ENCODE results near the gene NAALADL2. TPM values are rescaled to one million over a fixed set of nuclear protein-coding genes. Genes with fewer than 3 reads are reported as not detected.

Gene NAALADL2
- total RNA-seq, 2 experiments from 2014 or later, result 0.27 TPM; not detected in 1

- ATAC-seq, result no peak
- ChIA-PET POLR2A (no interaction called here), CTCF (interaction anchor here (0.7 kb wide), 1 partner anchor 20 kb away, joined by 3 read pairs; no protein-coding TSS in a partner anchor)
- no peaks in the 10 kb centered on the region for H3K4me1 Mint-ChIP-seq
- no peaks in the 10 kb centered on the region for H3K36me3 Mint-ChIP-seq (ENCODE audit: low read depth)
- H3K27me3 Mint-ChIP-seq, result no peaks in the 10 kb centered on the region
- intact Hi-C loops (cut with DNase I, micrococcal nuclease), result no loop called here
- no peak overlapping the region for H3K4me3 Mint-ChIP-seq
- no peaks in the 10 kb centered on the region for H3K9me3 Mint-ChIP-seq (ENCODE audit: low read depth)
- H3K27ac Mint-ChIP-seq, result no peak overlapping the region
- DNase-seq, result no peak
Observed at GRCh38 chr3:175091426-175092114, 232.4 kb downstream of the NAALADL2 start.

DNA sequence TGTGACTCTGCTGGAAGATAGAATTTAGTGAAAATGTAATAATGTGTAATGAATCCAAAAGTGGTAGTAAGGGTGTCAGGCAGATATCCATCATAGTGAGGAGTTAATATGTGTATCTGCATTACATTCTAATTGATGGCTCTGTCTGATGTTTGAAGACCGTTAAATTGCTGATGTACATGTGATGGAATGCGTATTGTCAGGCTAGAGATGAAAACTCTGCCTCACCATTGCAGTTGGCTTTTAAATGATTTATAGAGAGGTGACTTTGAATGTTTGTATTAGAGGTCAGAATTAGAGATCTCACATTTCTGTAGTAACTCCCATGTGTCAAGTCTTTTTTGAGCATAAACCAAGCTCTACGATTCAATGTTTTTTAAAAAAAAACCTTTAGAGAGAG is 234.6 kb downstream of the NAALADL2 start:
- ATAC-seq (no peak), DNase-seq (no peak)
- Mint-ChIP-seq H3K4me3 (no peak overlapping the region), H3K27ac (no peak overlapping the region), H3K9me3 (ENCODE audit: low read depth) (no peaks in the 10 kb centered on the region), H3K4me1 (no peaks in the 10 kb centered on the region), H3K27me3 (no peaks in the 10 kb centered on the region), H3K36me3 (ENCODE audit: low read depth) (no peaks in the 10 kb centered on the region)
- CTCF ChIA-PET, result interaction anchor here (0.7 kb wide), 1 partner anchor 1263 kb away, joined by 3 read pairs; no protein-coding TSS in a partner anchor
- intact Hi-C loops (cut with DNase I, micrococcal nuclease), result no loop called here
- POLR2A ChIA-PET, result no interaction called here

GRCh38 chr3:175094344-175094743 is 235.2 kb downstream of the NAALADL2 start:
- H3K4me1 Mint-ChIP-seq, result no peaks in the 10 kb centered on the region
- no peaks in the 10 kb centered on the region for H3K36me3 Mint-ChIP-seq (ENCODE audit: low read depth)
- intact Hi-C loops (cut with DNase I, micrococcal nuclease), result no loop called here
- POLR2A ChIA-PET, result no interaction called here
- H3K27me3 Mint-ChIP-seq, result no peaks in the 10 kb centered on the region
- CTCF ChIA-PET, result no interaction called here
- H3K4me3 Mint-ChIP-seq, result no peak overlapping the region
- H3K27ac Mint-ChIP-seq, result no peak overlapping the region
- no peak for ATAC-seq
- no peak for DNase-seq
- H3K9me3 Mint-ChIP-seq (ENCODE audit: low read depth), result peaks cover under 1% of the 10 kb centered on the region

- POLR2A ChIA-PET, result no interaction called here
- DNase-seq (no peak), ATAC-seq (no peak)
- peaks cover 2% of the 10 kb centered on the region for H3K9me3 Mint-ChIP-seq (ENCODE audit: low read depth)
- no peaks in the 10 kb centered on the region for H3K4me1 Mint-ChIP-seq
- no peak overlapping the region for H3K4me3 Mint-ChIP-seq
- CTCF ChIA-PET, result no interaction called here
- no peak overlapping the region for H3K27ac Mint-ChIP-seq
- H3K36me3 Mint-ChIP-seq (ENCODE audit: low read depth), result no peaks in the 10 kb centered on the region
- intact Hi-C loops (cut with DNase I, micrococcal nuclease), result no loop called here
- H3K27me3 Mint-ChIP-seq, result no peaks in the 10 kb centered on the region
Observed at GRCh38 chr3:175098644-175099043, 239.5 kb downstream of the NAALADL2 start.

- no peak for DNase-seq
- H3K4me1 Mint-ChIP-seq, result no peaks in the 10 kb centered on the region
- no peak for ATAC-seq
- POLR2A ChIA-PET, result no interaction called here
- H3K4me3 Mint-ChIP-seq, result no peak overlapping the region
- intact Hi-C loops (cut with DNase I, micrococcal nuclease), result no loop called here
- CTCF ChIA-PET, result no interaction called here
- H3K36me3 Mint-ChIP-seq (ENCODE audit: low read depth), result no peaks in the 10 kb centered on the region
- H3K9me3 Mint-ChIP-seq (ENCODE audit: low read depth), result peaks cover 2% of the 10 kb centered on the region
- no peak overlapping the region for H3K27ac Mint-ChIP-seq
- no peaks in the 10 kb centered on the region for H3K27me3 Mint-ChIP-seq
Observed at GRCh38 chr3:175102161-175102560, 243.0 kb downstream of the NAALADL2 start.

- no peaks in the 10 kb centered on the region for H3K4me1 Mint-ChIP-seq
- peaks cover 2% of the 10 kb centered on the region for H3K9me3 Mint-ChIP-seq (ENCODE audit: low read depth)
- no peak for ATAC-seq
- no peaks in the 10 kb centered on the region for H3K27me3 Mint-ChIP-seq
- no peak for DNase-seq
- H3K36me3 Mint-ChIP-seq (ENCODE audit: low read depth), result no peaks in the 10 kb centered on the region
- ChIA-PET CTCF (no interaction called here), POLR2A (no interaction called here)
- intact Hi-C loops (cut with DNase I, micrococcal nuclease), result no loop called here
- H3K4me3 Mint-ChIP-seq, result no peak overlapping the region
- H3K27ac Mint-ChIP-seq, result no peak overlapping the region
Observed at GRCh38 chr3:175103298-175103697, 244.2 kb downstream of the NAALADL2 start.

DNA sequence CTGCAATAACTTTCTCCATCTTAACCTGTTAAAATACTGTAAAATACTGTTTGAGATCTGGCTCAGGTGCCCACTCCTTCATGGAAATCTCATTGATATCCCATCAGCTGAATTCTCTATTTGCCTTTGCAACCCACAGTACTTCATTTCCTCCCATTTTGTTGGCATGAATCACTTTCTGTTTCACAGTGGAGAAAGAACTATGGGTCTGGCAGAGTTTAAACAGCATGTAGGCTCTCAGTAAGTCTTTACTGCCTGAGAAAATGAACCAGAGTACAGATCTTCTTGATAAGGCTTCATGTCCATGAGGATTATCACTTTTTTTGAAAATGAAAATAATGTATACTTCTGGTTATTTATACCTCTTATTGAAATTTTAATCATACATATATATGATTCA is 245.9 kb downstream of the NAALADL2 start:
- CTCF ChIA-PET, result no interaction called here
- no peak for ATAC-seq

GRCh38 chr3:175107231-175107630 is 248.1 kb downstream of the NAALADL2 start:
- Mint-ChIP-seq H3K27me3 (no peaks in the 10 kb centered on the region), H3K36me3 (ENCODE audit: low read depth) (no peaks in the 10 kb centered on the region), H3K9me3 (ENCODE audit: low read depth) (no peaks in the 10 kb centered on the region), H3K4me1 (no peaks in the 10 kb centered on the region), H3K4me3 (no peak overlapping the region), H3K27ac (no peak overlapping the region)
- CTCF ChIA-PET, result no interaction called here
- no peak for ATAC-seq
- no peak for DNase-seq
- intact Hi-C loops (cut with DNase I, micrococcal nuclease), result no loop called here
- POLR2A ChIA-PET, result no interaction called here

More for the DNA sequence above, 245.9 kb downstream of the NAALADL2 start:
- DNase-seq, result no peak
- intact Hi-C loops (cut with DNase I, micrococcal nuclease), result no loop called here
- no peaks in the 10 kb centered on the region for H3K27me3 Mint-ChIP-seq
- H3K4me3 Mint-ChIP-seq, result no peak overlapping the region
- no peaks in the 10 kb centered on the region for H3K9me3 Mint-ChIP-seq (ENCODE audit: low read depth)
- POLR2A ChIA-PET, result no interaction called here
- H3K27ac Mint-ChIP-seq, result no peak overlapping the region
- no peaks in the 10 kb centered on the region for H3K36me3 Mint-ChIP-seq (ENCODE audit: low read depth)
- no peaks in the 10 kb centered on the region for H3K4me1 Mint-ChIP-seq

DNA sequence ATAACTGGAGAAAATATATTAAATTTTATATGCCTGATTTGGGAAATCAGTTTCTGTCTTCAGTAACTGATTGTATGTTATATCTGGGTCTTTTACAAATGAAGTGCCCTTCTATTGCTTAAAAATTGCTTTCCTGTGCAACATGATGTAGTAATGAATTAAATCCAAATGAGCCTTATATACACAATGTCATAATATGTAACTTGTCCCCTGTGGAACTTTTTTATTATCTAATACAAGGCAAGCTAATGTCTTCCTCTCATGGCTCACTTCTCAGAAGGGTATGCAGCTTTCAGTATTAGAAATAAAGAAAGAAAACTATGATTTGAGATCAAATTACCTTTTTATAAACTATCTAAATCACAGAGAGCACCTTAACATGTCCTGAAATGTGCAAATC is 248.9 kb downstream of the NAALADL2 start:
- CTCF ChIA-PET, result no interaction called here
- POLR2A ChIA-PET, result no interaction called here
- Mint-ChIP-seq H3K9me3 (ENCODE audit: low read depth) (no peaks in the 10 kb centered on the region), H3K4me3 (no peak overlapping the region), H3K27me3 (no peaks in the 10 kb centered on the region), H3K27ac (no peak overlapping the region), H3K4me1 (no peaks in the 10 kb centered on the region), H3K36me3 (ENCODE audit: low read depth) (no peaks in the 10 kb centered on the region)
- intact Hi-C loops (cut with DNase I, micrococcal nuclease), result no loop called here
- DNase-seq, result no peak
- no peak for ATAC-seq

DNA sequence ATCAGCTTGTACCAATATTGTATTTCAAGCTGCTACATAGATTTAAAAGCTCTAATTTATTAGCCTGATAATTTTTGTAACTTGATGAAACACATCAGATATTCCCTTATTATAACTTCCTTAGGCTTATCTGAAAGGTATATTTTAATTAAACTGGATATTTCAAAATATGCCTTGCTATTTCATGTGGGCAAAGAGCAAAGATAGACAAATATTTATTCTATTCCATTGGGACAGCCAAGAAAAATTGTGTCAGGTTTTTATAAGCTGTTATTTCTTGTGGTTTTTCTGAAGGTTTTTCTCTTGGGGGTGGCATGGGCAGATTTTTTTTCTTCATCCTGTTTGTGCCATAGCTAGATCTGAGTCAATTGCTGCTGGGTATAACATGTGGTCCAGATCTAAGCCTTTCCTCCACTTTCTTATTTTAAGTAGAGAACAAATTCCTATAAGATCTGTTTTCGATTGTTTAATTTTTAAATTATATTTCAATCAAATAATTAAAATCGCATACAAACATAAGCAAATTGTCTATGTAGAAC is 249.5 kb downstream of the NAALADL2 start:
- Mint-ChIP-seq H3K27me3 (no peaks in the 10 kb centered on the region), H3K27ac (no peak overlapping the region), H3K4me3 (no peak overlapping the region), H3K4me1 (no peaks in the 10 kb centered on the region), H3K36me3 (ENCODE audit: low read depth) (no peaks in the 10 kb centered on the region), H3K9me3 (ENCODE audit: low read depth) (no peaks in the 10 kb centered on the region)
- DNase-seq (no peak), ATAC-seq (no peak)
- intact Hi-C loops (cut with DNase I, micrococcal nuclease), result no loop called here
- CTCF ChIA-PET, result no interaction called here
- POLR2A ChIA-PET, result no interaction called here

- ChIA-PET CTCF (interaction anchor here (0.9 kb wide), 1 partner anchor 20 kb away, joined by 3 read pairs; no protein-coding TSS in a partner anchor), POLR2A (no interaction called here)
- H3K4me3 Mint-ChIP-seq, result no peak overlapping the region
- H3K27ac Mint-ChIP-seq, result no peak overlapping the region
- no peak for ATAC-seq
- intact Hi-C loops (cut with DNase I, micrococcal nuclease), result no loop called here
- H3K9me3 Mint-ChIP-seq (ENCODE audit: low read depth), result no peaks in the 10 kb centered on the region
- H3K36me3 Mint-ChIP-seq (ENCODE audit: low read depth), result no peaks in the 10 kb centered on the region
- no peaks in the 10 kb centered on the region for H3K27me3 Mint-ChIP-seq
- no peaks in the 10 kb centered on the region for H3K4me1 Mint-ChIP-seq
- DNase-seq, result no peak
Observed at GRCh38 chr3:175111036-175111435, 251.9 kb downstream of the NAALADL2 start.

GRCh38 chr3:175118382-175118941 is 259.3 kb downstream of the NAALADL2 start:
- H3K9me3 Mint-ChIP-seq (ENCODE audit: low read depth), result peaks cover 2% of the 10 kb centered on the region
- H3K27me3 Mint-ChIP-seq, result no peaks in the 10 kb centered on the region
- no peaks in the 10 kb centered on the region for H3K4me1 Mint-ChIP-seq
- CTCF ChIA-PET, result no interaction called here
- POLR2A ChIA-PET, result no interaction called here
- intact Hi-C loops (cut with DNase I, micrococcal nuclease), result no loop called here
- no peak overlapping the region for H3K4me3 Mint-ChIP-seq
- ATAC-seq (no peak), DNase-seq (no peak)
- H3K36me3 Mint-ChIP-seq (ENCODE audit: low read depth), result no peaks in the 10 kb centered on the region
- no peak overlapping the region for H3K27ac Mint-ChIP-seq
